Measurements from ENCODE around the gene ACHE.
"Not testable (repeated sequence)": the region's sequence is repeated elsewhere in the genome, so short reads cannot be mapped to it uniquely, and the experiment has no call there.

The ACHE gene

DNA sequence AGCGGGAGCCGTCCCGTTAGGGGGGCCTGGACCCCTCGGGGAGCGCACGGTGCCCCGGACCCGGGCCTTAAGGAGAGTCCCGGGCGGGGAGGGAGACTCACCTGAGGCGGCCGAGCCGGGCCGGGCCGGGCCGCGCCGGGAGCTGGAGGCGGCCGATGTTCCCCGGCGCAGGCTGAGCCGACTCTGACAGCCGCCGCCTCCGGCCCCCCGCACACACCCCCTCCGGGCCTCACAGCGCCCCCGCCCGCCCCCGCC lies at the start of gene ACHE:
ACHE (minus strand) TSS at position 188 of the 255 bp plus-strand sequence. CDS start 1,656 bp downstream, outside the sequence.
- no peak for DNase-seq (ENCODE audit: low read depth in 2 of 2)

DNA sequence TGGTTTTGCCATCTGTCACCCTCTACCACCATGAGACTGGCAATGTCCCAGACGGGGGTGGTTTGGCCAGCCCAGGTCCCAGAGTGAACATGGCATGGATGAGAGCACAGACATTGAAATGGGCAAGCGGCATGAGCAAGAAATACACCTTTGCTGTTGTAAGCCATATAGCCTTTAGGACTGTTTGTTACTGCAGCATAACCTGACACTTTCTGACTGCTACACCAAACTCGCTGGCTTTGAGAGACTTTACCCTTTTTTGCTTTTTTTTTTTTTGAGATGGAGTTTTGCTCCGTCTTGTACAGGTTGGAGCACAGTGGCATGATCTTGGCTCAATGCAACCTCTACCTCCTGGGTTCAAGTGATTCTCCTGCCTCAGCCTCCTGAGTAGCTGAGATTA lies 48.5 kb upstream of the ACHE start:
- DNase-seq (ENCODE audit: low read depth in 2 of 2) = no peak

DNA sequence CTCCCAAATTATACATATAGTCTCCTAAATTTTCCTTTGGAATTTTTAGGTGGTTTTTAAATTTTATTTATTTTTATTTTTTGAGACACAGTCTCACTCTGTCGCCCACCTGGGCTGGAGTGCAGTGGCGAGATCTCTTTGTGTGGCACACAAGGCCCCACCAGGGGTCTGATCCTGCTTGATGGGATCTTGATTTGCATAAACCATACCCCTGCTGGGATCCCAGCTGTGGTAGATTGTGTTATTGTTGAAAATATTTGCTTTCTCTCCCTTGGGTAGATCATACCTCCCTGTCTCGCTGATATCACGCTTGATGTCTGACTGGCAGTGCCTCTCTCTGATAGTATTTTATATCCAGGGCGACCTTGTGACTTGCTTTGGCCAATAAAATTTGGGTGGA lies 48.0 kb upstream of the ACHE start:
- DNase-seq (ENCODE audit: low read depth in 2 of 2) = no peak

GRCh38 chr7:100942045-100942774 lies 46.5 kb upstream of the ACHE start:
- DNase-seq (ENCODE audit: low read depth in 2 of 2) = no peak

- not testable (repeated sequence) for DNase-seq (ENCODE audit: low read depth in 2 of 2)
These were observed 40.5 kb upstream of the ACHE start for GRCh38 chr7:100936167-100936566.

- not testable (repeated sequence) for DNase-seq (ENCODE audit: low read depth in 2 of 2)
These were observed 39.7 kb upstream of the ACHE start for GRCh38 chr7:100935381-100935780.

DNA sequence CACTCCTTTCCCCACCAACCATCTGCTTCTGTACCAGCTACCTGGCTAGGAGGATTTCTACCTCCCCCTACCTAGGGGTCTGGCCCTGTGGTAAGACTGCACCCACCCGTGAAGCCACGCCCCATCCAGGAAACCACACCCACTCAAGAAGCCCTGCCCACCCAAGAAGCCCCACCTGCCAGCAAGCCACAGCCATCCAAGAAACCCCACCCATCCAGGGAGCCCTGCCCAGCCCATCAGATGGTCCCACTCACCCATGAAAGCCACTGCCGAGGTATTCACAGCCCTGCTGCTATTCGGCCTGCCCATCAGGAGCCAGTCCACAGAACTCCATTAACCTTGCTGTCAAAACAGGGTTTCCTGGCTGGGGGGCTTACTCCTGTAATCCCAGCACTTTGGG lies 38.0 kb upstream of the ACHE start:
- no peak for DNase-seq (ENCODE audit: low read depth in 2 of 2)

GRCh38 chr7:100929808-100930174 lies 34.1 kb upstream of the ACHE start:
- no peak for DNase-seq (ENCODE audit: low read depth in 2 of 2)

GRCh38 chr7:100923616-100924015 lies 27.9 kb upstream of the ACHE start:
- DNase-seq (ENCODE audit: low read depth in 2 of 2) = not testable (repeated sequence)

GRCh38 chr7:100921039-100921438 lies 25.4 kb upstream of the ACHE start:
- DNase-seq (ENCODE audit: low read depth in 2 of 2) = no peak

DNA sequence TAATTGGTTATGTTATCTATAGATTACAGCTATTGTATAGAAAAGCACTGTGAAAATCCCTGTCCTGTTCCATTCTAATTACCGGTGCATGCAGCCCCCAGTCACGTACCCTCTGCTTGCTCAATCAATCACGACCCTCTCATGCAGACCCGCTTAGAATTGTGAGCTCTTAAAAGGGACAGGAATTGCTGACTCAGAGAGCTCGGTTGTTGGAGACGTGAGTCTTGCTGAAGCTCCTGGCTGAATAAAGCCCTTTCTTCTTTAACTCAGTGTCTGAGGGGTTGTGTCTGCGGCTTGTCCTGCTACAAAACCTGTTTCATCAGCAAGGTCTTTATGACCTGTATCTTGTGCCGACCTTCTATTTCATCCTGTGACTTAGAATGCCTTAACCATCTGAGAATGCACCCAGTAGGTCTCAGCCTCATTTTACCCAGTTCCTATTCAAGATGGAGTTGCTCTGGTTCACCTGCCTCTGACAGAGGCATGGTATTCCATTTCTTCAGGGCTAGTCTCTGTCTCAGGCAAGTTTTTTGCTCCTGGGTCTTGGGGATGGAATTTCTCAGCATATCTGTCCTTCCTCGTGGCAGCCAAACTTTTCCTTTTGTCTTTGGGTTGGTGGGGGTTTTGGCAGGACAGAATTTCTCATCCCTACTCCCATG lies 24.2 kb upstream of the ACHE start:
- not testable (repeated sequence) for DNase-seq (ENCODE audit: low read depth in 2 of 2)

GRCh38 chr7:100919335-100919734 lies 23.6 kb upstream of the ACHE start:
- DNase-seq (ENCODE audit: low read depth in 2 of 2) = not testable (repeated sequence)

DNA sequence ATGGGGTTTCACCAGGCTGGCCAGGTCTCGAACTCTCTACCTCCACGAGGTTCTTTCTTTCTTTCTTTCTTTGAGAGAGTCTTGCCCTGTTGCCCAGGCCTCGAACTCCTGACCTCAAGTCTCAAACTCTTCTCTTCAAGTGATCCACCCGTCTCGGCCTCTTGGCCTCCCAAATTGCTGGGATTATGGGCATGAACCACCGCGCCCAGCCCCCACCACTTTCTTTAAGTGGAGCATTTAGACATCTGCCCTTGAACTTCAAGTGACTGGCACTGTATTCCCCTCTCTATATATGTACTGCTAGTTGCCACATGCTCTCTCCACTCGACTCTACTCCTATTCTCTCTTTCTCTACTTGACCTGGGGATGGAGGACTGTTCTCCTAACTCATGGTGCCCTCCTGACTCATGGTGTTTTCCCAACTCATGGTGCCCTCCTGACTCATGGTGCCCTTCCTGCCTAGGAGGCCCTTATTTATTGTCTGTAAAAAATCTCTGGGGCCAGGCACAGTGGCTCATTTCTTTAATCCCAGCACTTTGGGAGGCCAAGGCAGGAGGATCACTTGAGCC lies 19.3 kb upstream of the ACHE start:
- no peak for DNase-seq (ENCODE audit: low read depth in 2 of 2)

GRCh38 chr7:100914208-100914878 lies 18.7 kb upstream of the ACHE start:
- no peak for DNase-seq (ENCODE audit: low read depth in 2 of 2)

GRCh38 chr7:100911484-100911883 lies 15.8 kb upstream of the ACHE start:
- DNase-seq (ENCODE audit: low read depth in 2 of 2) = no peak

DNA sequence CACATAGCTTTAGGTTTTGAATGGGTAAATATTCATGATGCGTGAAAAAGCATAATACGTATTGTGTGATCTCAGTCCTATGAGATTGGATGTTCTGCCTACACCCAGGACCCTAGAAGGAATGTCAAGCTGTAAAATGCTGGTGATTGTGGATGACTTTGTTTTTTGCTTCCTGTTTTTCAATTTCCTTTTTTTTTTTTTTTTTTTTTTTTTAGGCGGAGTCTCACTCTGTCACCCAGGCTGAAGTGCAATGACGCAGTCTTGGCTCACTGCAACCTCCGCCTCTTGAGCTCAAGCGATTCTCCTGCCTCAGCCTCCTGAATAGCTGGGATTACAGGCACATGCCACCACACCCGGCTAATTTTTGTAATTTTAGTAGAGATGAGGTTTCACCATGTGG lies 14.8 kb upstream of the ACHE start:
- DNase-seq (ENCODE audit: low read depth in 2 of 2) = not testable (repeated sequence)

GRCh38 chr7:100908512-100908911 lies 12.8 kb upstream of the ACHE start:
- no peak for DNase-seq (ENCODE audit: low read depth in 2 of 2)

- no peak for DNase-seq (ENCODE audit: low read depth in 2 of 2)
These were observed 7.0 kb upstream of the ACHE start for GRCh38 chr7:100902638-100903037.

- no peak for DNase-seq (ENCODE audit: low read depth in 2 of 2)
These were observed 6.2 kb upstream of the ACHE start for GRCh38 chr7:100901921-100902332.

DNA sequence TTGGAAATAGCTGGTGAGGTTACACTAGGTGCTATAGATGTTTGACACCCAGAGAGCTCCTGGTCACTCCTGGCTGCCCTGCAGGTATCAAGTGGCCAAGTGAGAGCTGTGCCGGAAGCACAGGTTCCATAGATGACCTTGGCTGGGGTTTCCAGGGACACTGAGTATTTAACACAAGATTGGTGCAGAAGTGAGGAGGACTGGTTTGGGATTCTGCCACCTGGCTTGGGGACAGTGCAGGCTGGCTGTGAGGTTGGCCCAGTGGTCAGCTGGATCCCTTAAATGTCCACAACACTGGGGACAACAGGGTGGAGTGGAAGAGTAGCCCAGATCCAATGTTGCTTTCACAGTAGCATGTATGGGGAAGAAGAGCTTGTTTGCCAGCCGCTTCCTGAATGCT lies 5.3 kb upstream of the ACHE start:
- DNase-seq (ENCODE audit: low read depth in 2 of 2) = no peak

GRCh38 chr7:100899432-100899831 lies 3.7 kb upstream of the ACHE start:
- no peak for DNase-seq (ENCODE audit: low read depth in 2 of 2)

DNA sequence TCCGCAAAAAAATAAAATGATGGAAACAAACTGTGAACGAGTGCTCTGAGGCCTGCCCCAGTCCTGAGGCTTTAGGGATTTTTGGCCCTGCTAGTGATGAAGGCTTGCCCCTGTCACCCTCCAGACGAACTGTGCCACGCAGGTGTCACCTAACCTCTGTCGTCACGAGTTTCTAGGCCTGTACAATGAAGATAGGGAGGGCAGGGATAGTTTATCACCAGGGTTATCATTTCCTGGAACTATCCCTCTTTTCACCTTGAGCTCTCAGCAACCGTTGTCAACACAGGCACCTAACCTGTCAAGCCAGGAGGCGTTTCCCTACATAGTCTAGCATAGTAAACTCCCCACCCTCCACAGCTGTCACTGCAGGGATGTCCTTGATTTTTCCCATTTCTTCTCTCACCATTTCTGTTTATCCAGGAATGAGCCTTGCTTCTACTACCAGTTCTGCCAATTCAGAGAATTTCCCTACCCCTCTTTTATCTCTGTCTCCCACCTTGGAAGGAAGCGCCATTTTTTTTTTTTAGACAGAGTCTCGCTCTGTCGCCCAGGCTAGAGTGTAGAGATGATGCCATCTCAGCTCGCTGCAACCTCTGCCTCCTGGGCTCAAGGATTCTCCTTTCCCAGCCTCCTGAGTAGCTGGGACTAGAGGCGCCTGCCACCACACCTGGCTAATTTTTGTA lies 2.2 kb upstream of the ACHE start:
- no peak for DNase-seq (ENCODE audit: low read depth in 2 of 2)
